Measurements from ENCODE around the gene DLGAP1. TPM values are rescaled to one million over a fixed set of nuclear protein-coding genes. Genes with fewer than 3 reads are reported as not detected.
"Not testable (repeated sequence)": the region's sequence is repeated elsewhere in the genome, so short reads cannot be mapped to it uniquely, and the experiment has no call there.

Gene DLGAP1
- total RNA-seq, 1 donor from 2014 or later, result 3.7 TPM

DNA sequence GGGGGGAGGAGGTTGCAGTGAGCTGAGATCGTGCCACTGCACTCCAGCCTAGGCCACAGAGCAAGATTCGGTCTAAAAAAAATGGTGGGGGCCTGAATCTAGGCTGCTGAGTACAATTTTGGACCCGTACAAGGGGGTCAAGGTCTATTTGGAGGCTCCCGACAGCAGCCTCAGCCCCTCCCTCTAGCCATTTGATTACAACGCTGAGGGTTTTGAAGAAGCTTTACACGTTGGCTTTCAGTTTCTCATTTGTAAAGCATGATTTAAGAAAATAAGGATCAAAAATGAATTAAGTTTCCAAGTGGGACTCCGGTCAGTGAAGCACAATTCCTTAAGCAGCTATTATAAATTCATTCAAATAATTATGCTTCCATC lies 871.2 kb downstream of the DLGAP1 start:
- no peaks in the 10 kb centered on the region for H3K36me3 Mint-ChIP-seq
- H3K27me3 Mint-ChIP-seq, result peaks cover 3% of the 10 kb centered on the region

DNA sequence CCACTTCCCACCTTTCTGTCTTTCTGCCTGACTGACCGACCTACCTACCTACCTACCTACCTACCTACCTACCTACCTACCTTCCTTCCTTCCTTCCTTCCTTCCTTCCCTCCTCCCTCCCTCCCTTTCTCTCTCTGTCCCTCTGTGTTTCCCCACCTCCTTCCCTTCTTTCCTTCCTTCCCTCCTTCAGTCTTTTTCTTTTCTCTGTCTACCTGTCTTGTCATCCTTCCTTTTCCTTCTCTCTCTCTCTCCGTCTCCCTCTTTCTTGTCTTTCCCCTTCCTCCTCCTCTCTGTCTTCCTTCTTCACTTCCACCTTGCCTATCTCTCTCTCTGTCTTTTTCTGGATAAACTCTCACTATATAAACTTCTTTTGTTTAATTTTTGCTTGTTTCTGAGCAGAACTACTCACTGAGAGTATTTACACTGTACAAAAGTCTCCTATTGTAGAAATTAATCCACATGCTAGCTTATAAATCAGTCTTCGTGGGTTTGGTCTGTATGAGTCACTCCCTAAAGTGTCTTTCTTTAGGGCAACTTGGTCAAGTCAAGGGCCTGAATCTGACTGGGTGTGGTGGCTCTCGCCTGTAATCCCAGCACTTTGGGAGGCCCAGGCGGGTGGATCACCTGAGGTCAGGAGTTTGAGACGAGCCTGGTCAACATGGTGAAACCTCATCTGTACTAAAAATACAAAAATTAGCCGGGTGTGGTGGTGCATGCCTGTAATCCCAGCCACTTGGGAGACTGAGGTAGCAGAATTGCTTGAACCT lies 871.8 kb downstream of the DLGAP1 start:
- DNase-seq (ENCODE audit: extremely low spot score, unreplicated experiment); H3K36me3 Mint-ChIP-seq; H3K27me3 Mint-ChIP-seq; H3K27ac Mint-ChIP-seq; H3K9me3 Mint-ChIP-seq; H3K4me3 Mint-ChIP-seq: not testable (repeated sequence)
- H3K4me1 Mint-ChIP-seq (ENCODE audit: unreplicated experiment), result peaks cover 13% of the 10 kb centered on the region

More for the DNA sequence above, 871.2 kb downstream of the DLGAP1 start:
- TF ChIP-seq, protein P1, sequence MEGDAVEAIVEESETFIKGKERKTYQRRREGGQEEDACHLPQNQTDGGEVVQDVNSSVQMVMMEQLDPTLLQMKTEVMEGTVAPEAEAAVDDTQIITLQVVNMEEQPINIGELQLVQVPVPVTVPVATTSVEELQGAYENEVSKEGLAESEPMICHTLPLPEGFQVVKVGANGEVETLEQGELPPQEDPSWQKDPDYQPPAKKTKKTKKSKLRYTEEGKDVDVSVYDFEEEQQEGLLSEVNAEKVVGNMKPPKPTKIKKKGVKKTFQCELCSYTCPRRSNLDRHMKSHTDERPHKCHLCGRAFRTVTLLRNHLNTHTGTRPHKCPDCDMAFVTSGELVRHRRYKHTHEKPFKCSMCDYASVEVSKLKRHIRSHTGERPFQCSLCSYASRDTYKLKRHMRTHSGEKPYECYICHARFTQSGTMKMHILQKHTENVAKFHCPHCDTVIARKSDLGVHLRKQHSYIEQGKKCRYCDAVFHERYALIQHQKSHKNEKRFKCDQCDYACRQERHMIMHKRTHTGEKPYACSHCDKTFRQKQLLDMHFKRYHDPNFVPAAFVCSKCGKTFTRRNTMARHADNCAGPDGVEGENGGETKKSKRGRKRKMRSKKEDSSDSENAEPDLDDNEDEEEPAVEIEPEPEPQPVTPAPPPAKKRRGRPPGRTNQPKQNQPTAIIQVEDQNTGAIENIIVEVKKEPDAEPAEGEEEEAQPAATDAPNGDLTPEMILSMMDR (conservative IDR thresholded peaks at IDR 0.05), result no peak
- Mint-ChIP-seq H3K4me1 (ENCODE audit: unreplicated experiment) (peaks cover 13% of the 10 kb centered on the region), H3K9me3 (peaks cover 5% of the 10 kb centered on the region), H3K4me3 (no peak overlapping the region), H3K27ac (no peak overlapping the region)
- DNase-seq (ENCODE audit: extremely low spot score, unreplicated experiment), result no peak

DNA sequence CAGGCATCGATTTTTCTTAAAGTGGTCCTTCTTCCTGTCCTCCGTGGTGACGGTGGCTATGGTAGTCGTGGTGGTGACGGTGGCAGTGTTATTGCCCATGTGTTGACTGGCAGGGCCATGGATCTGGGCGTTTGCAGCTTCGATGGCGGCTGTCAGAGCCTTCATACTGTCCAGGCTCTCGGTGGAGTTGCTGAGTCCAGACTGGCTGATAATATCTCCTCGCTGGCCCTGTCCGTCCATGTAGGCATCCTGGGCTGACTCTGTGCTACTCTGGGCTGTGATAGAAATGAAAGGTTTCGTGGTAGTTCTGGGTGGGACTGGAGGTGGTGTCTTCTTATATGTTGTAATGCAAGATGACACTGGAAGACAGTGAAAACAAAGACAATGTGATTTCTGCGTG lies 873.2 kb downstream of the DLGAP1 start:
- H3K36me3 Mint-ChIP-seq, result no peaks in the 10 kb centered on the region
- H3K4me3 Mint-ChIP-seq, result no peak overlapping the region
- peaks cover 3% of the 10 kb centered on the region for H3K27me3 Mint-ChIP-seq
- H3K9me3 Mint-ChIP-seq, result peaks cover 5% of the 10 kb centered on the region
- H3K4me1 Mint-ChIP-seq (ENCODE audit: unreplicated experiment), result peaks cover 17% of the 10 kb centered on the region
- TF ChIP-seq, protein P1 (conservative IDR thresholded peaks at IDR 0.05), result no peak
- DNase-seq (ENCODE audit: extremely low spot score, unreplicated experiment), result no peak
- H3K27ac Mint-ChIP-seq, result no peak overlapping the region

DNA sequence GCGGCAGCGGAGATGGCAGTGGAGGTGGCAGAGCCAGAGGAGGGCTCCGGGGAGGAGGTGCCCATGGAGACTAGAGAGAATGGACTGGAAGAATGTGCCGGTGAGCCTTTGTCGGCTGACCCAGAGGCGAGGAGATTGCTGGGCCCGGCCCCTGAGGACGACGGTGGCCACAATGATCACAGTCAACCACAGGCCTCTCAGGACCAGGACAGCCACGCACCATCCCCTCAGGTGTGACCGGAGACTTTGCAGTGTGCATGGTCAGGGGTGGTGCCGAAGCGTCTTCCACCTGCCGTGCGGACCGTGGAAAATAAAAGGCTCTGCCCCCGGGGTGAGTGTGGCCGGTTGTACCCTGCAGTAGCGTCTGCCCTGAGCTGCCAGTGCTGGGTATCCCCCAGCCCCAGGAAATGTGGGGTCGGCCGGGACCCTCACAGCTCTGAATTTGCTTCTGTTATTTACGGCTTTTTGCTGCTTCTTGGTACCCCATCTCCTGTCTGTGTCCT lies 874.5 kb downstream of the DLGAP1 start:
- H3K4me3 Mint-ChIP-seq; H3K27ac Mint-ChIP-seq; H3K36me3 Mint-ChIP-seq; H3K9me3 Mint-ChIP-seq; DNase-seq (ENCODE audit: extremely low spot score, unreplicated experiment); H3K27me3 Mint-ChIP-seq: not testable (repeated sequence)
- peaks cover 11% of the 10 kb centered on the region for H3K4me1 Mint-ChIP-seq (ENCODE audit: unreplicated experiment)

DNA sequence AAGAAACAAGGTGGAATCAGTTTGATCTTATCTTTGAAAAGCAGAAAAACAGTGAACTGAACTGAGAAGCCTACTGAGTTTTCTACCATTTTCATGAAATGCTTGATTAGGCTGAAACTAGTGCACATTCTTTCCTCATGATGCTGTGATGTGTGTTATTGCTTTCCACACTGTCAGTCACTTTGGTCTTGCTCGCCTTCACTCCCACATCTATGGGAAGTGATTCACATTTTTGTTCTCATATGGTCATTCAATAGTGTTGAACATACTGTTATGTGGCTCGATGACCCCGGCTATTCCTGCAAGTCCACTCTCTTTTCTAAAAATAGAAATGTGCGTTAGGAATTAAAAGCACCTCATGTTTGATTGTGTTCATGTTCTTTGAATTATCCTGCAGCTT lies 875.4 kb downstream of the DLGAP1 start:
- no peaks in the 10 kb centered on the region for H3K9me3 Mint-ChIP-seq
- no peak overlapping the region for H3K4me3 Mint-ChIP-seq
- no peak for DNase-seq (ENCODE audit: extremely low spot score, unreplicated experiment)
- no peak overlapping the region for H3K27ac Mint-ChIP-seq
- peaks cover 3% of the 10 kb centered on the region for H3K27me3 Mint-ChIP-seq
- no peaks in the 10 kb centered on the region for H3K36me3 Mint-ChIP-seq
- TF ChIP-seq, protein P1 (conservative IDR thresholded peaks at IDR 0.05), result no peak
- H3K4me1 Mint-ChIP-seq (ENCODE audit: unreplicated experiment), result peaks cover 9% of the 10 kb centered on the region

DNA sequence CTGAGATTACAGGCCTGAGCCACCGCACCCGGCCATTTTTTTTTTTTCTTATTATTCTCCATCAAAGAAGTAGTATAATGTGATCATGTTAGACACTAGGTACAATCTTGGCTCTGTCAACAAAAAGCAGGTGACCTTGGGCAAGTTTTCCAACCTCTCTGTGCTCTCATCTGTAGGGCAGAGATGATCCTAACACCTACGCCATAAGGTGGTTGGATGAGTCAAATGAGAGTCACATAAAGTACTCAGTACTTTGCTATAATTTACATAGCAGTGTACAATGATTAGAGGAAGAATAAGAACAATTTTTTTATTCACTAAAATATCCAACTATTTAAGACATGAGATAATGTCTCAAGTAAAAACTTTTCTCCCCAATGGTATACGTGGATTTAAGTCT lies 876.5 kb downstream of the DLGAP1 start:
- H3K4me3 Mint-ChIP-seq, result no peak overlapping the region

More for the DNA sequence above, 876.5 kb downstream of the DLGAP1 start:
- Mint-ChIP-seq H3K27ac (no peak overlapping the region), H3K4me1 (ENCODE audit: unreplicated experiment) (peaks cover 9% of the 10 kb centered on the region), H3K27me3 (peaks cover 3% of the 10 kb centered on the region), H3K9me3 (no peaks in the 10 kb centered on the region), H3K36me3 (no peaks in the 10 kb centered on the region)
- TF ChIP-seq, protein P1 (conservative IDR thresholded peaks at IDR 0.05), result no peak
- DNase-seq (ENCODE audit: extremely low spot score, unreplicated experiment), result no peak

Data from type B pancreatic cell (in vitro differentiated cells).